Measurements from ENCODE around the gene ARSB.

ARSB gene

DNA sequence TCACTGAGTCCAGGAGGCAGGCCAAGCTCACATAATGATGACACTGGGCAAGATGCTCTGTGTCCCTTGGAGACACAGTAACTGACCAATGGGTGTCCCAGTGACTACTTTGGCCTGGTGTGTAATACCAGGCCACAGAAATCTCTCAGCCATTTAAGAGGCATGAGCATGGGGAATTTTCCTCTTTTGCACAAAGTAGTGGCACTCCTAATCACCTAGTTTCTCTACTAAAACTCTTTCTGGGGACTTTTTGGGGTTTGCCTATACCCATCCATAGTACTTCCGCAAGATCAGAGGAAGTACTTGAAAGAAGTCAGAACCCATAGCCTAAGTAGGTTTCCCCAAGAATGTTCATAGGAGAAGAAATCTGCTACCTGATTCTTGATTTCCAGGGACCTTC, 161.9 kb downstream of the ARSB start:
- no peak overlapping the region for H3K4me3 ChIP-seq (ENCODE audit: low read depth, low read length)
- H4K12ac ChIP-seq (ENCODE audit: low read depth, low read length), result no peak overlapping the region
- no peak overlapping the region for H3K18ac ChIP-seq (ENCODE audit: low read length)
- H2BK12ac ChIP-seq (ENCODE audit: low read length), result no peak overlapping the region
- H3K36me3 ChIP-seq (ENCODE audit: control insufficient read depth in 1 of 2, insufficient read depth in 2 of 2, low read length in 2 of 2), result no peaks in the 10 kb centered on the region
- WGBS (ENCODE audit: extremely low coverage, insufficient coverage, insufficient read length), result no CpG with 5 or more reads among the region's 1 CpG
- no peak overlapping the region for H2AFZ ChIP-seq (ENCODE audit: insufficient read depth, low read length, poor library complexity)
- no peak overlapping the region for H4K91ac ChIP-seq (ENCODE audit: low read depth, low read length)
- H3K79me1 ChIP-seq (ENCODE audit: low read length), result no peaks in the 10 kb centered on the region
- H3K27me3 ChIP-seq (ENCODE audit: insufficient read depth, low read length), result no peaks in the 10 kb centered on the region
- H3K23ac ChIP-seq (ENCODE audit: low read length), result no peak overlapping the region
- no peak overlapping the region for H2BK5ac ChIP-seq (ENCODE audit: low read depth, low read length, poor library complexity)
- H3K9ac ChIP-seq (ENCODE audit: low read length), result no peak overlapping the region
- H3K4ac ChIP-seq (ENCODE audit: low read depth, low read length), result no peak overlapping the region
- no peak for DNase-seq
- no peaks in the 10 kb centered on the region for H3K9me3 ChIP-seq (ENCODE audit: insufficient read depth, low read depth, low read length)
- no peak overlapping the region for H2BK120ac ChIP-seq (ENCODE audit: insufficient read depth, low read length, poor library complexity)
- no peak overlapping the region for H3K4me2 ChIP-seq (ENCODE audit: low read length)
- H3K27ac ChIP-seq (ENCODE audit: low read depth, low read length), result no peak overlapping the region
- H2AK5ac ChIP-seq (ENCODE audit: low read length), result no peak overlapping the region
- no peak overlapping the region for H4K8ac ChIP-seq (ENCODE audit: low read depth, low read length)
- H3K79me2 ChIP-seq (ENCODE audit: control insufficient read depth, insufficient read depth, low read length, poor library complexity), result no peaks in the 10 kb centered on the region
- no peak overlapping the region for H3K14ac ChIP-seq (ENCODE audit: low read length)
- no peaks in the 10 kb centered on the region for H3K4me1 ChIP-seq (ENCODE audit: control insufficient read depth in 1 of 2, insufficient read depth in 2 of 2, low read length in 2 of 2)

DNA sequence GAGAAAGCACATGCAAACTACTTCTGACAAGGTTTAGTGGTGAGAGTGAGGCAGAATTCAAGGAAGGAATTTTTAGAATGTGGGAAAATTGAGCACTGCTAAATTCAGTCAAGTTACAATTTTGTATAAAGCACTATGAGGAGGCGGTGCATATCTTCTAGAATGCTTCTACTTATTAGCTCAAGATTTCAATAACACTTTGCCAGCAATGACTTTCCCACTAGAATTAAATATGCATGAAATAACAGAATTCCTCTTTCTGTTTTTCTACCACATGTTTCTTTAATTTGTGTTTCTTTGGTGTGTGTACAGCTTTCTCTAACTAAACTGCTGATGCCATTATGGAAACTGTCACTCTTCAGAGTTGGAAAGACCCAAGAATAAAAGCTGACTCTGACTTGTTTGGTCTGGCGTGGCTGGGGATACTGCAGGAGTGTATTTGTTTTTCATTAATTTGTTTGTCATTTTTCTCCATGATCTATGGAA, 163.5 kb downstream of the ARSB start:
- Histone ChIP-seq H3K27me3 (ENCODE audit: insufficient read depth, low read length) (no peaks in the 10 kb centered on the region), H4K91ac (ENCODE audit: low read depth, low read length) (no peak overlapping the region), H2BK12ac (ENCODE audit: low read length) (no peak overlapping the region), H3K9ac (ENCODE audit: low read length) (no peak overlapping the region), H3K4me3 (ENCODE audit: low read depth, low read length) (no peak overlapping the region), H4K12ac (ENCODE audit: low read depth, low read length) (no peak overlapping the region), H3K4ac (ENCODE audit: low read depth, low read length) (no peak overlapping the region), H3K27ac (ENCODE audit: low read depth, low read length) (no peak overlapping the region), H3K14ac (ENCODE audit: low read length) (no peak overlapping the region), H4K8ac (ENCODE audit: low read depth, low read length) (no peak overlapping the region), H2AFZ (ENCODE audit: insufficient read depth, low read length, poor library complexity) (no peak overlapping the region), H3K79me1 (ENCODE audit: low read length) (no peaks in the 10 kb centered on the region), H3K36me3 (ENCODE audit: control insufficient read depth in 1 of 2, insufficient read depth in 2 of 2, low read length in 2 of 2) (no peaks in the 10 kb centered on the region), H3K9me3 (ENCODE audit: insufficient read depth, low read depth, low read length) (no peaks in the 10 kb centered on the region), H2AK5ac (ENCODE audit: low read length) (no peak overlapping the region), H3K23ac (ENCODE audit: low read length) (no peak overlapping the region), H3K18ac (ENCODE audit: low read length) (no peak overlapping the region), H3K79me2 (ENCODE audit: control insufficient read depth, insufficient read depth, low read length, poor library complexity) (no peaks in the 10 kb centered on the region), H2BK120ac (ENCODE audit: insufficient read depth, low read length, poor library complexity) (no peak overlapping the region), H2BK5ac (ENCODE audit: low read depth, low read length, poor library complexity) (no peak overlapping the region), H3K4me2 (ENCODE audit: low read length) (no peak overlapping the region), H3K4me1 (ENCODE audit: control insufficient read depth in 1 of 2, insufficient read depth in 2 of 2, low read length in 2 of 2) (no peaks in the 10 kb centered on the region)
- WGBS (ENCODE audit: extremely low coverage, insufficient coverage, insufficient read length), result no CpG with 5 or more reads among the region's 2 CpGs
- DNase-seq, result no peak

DNA sequence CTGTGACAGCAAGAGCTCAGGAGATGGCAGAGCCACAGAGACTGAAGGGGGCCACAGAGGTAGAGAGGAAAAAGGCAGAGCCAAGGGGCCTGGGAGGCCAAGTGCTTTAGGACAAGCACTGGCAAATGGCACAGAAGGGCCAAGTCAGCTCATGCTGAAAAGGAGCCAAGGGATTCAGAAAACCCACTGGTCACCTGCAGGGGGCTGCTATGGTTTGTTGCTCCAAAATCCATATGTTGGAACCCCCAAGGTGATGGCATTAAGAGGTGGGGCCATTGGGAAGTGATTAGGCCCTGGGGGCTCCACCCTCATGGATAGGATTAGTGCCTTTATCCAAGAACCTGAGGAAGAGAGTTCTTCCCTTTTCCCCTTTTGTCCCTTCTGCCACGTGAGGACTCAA, 165.4 kb downstream of the ARSB start:
- no peaks in the 10 kb centered on the region for H3K79me1 ChIP-seq (ENCODE audit: low read length)
- WGBS (ENCODE audit: extremely low coverage, insufficient coverage, insufficient read length), result no CpG with 5 or more reads among the region's 1 CpG
- H3K4me1 ChIP-seq (ENCODE audit: control insufficient read depth in 1 of 2, insufficient read depth in 2 of 2, low read length in 2 of 2), result no peaks in the 10 kb centered on the region
- no peak overlapping the region for H2BK5ac ChIP-seq (ENCODE audit: low read depth, low read length, poor library complexity)
- H4K91ac ChIP-seq (ENCODE audit: low read depth, low read length), result no peak overlapping the region
- no peak overlapping the region for H3K4me2 ChIP-seq (ENCODE audit: low read length)
- no peak overlapping the region for H2BK120ac ChIP-seq (ENCODE audit: insufficient read depth, low read length, poor library complexity)
- no peak overlapping the region for H3K9ac ChIP-seq (ENCODE audit: low read length)
- H3K27me3 ChIP-seq (ENCODE audit: insufficient read depth, low read length), result no peaks in the 10 kb centered on the region
- H3K4me3 ChIP-seq (ENCODE audit: low read depth, low read length), result no peak overlapping the region
- H3K79me2 ChIP-seq (ENCODE audit: control insufficient read depth, insufficient read depth, low read length, poor library complexity), result no peaks in the 10 kb centered on the region
- H3K36me3 ChIP-seq (ENCODE audit: control insufficient read depth in 1 of 2, insufficient read depth in 2 of 2, low read length in 2 of 2), result no peaks in the 10 kb centered on the region
- no peak overlapping the region for H4K8ac ChIP-seq (ENCODE audit: low read depth, low read length)
- H2BK12ac ChIP-seq (ENCODE audit: low read length), result no peak overlapping the region
- no peak overlapping the region for H3K4ac ChIP-seq (ENCODE audit: low read depth, low read length)
- H3K27ac ChIP-seq (ENCODE audit: low read depth, low read length), result no peak overlapping the region
- DNase-seq, result no peak
- no peak overlapping the region for H4K12ac ChIP-seq (ENCODE audit: low read depth, low read length)
- H2AFZ ChIP-seq (ENCODE audit: insufficient read depth, low read length, poor library complexity), result no peak overlapping the region
- H3K14ac ChIP-seq (ENCODE audit: low read length), result no peak overlapping the region
- no peak overlapping the region for H3K18ac ChIP-seq (ENCODE audit: low read length)
- no peak overlapping the region for H2AK5ac ChIP-seq (ENCODE audit: low read length)
- no peaks in the 10 kb centered on the region for H3K9me3 ChIP-seq (ENCODE audit: insufficient read depth, low read depth, low read length)
- no peak overlapping the region for H3K23ac ChIP-seq (ENCODE audit: low read length)

DNA sequence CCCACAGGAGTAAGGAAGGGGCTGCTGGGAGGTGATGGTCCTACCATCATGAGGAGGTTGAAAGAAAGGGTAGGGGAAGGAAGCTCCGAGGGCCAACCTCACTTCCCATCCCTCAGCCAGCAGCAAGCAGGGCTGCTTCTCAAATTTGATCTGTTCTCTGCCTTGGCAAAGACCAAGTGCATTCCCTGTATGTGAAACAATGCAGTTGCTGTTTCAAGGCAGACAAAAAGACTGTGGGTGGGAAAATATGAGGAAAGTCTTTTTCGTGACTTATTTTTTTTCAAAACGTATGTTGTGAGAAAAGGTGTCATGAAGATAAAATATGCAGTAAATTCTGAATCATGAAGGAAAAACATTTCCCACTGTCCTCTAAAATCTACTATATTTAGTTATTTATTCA, 165.9 kb downstream of the ARSB start:
- WGBS (ENCODE audit: extremely low coverage, insufficient coverage, insufficient read length), result no CpG with 5 or more reads among the region's 3 CpGs

More for the DNA sequence above, 165.9 kb downstream of the ARSB start:
- no peak overlapping the region for H3K4me2 ChIP-seq (ENCODE audit: low read length)
- H3K23ac ChIP-seq (ENCODE audit: low read length), result no peak overlapping the region
- no peak overlapping the region for H3K9ac ChIP-seq (ENCODE audit: low read length)
- H3K4me1 ChIP-seq (ENCODE audit: control insufficient read depth in 1 of 2, insufficient read depth in 2 of 2, low read length in 2 of 2), result no peaks in the 10 kb centered on the region
- H2BK5ac ChIP-seq (ENCODE audit: low read depth, low read length, poor library complexity), result no peak overlapping the region
- no peak overlapping the region for H2AK5ac ChIP-seq (ENCODE audit: low read length)
- H3K27me3 ChIP-seq (ENCODE audit: insufficient read depth, low read length), result no peaks in the 10 kb centered on the region
- DNase-seq, result no peak
- no peak overlapping the region for H2BK120ac ChIP-seq (ENCODE audit: insufficient read depth, low read length, poor library complexity)
- no peak overlapping the region for H2AFZ ChIP-seq (ENCODE audit: insufficient read depth, low read length, poor library complexity)
- no peaks in the 10 kb centered on the region for H3K79me2 ChIP-seq (ENCODE audit: control insufficient read depth, insufficient read depth, low read length, poor library complexity)
- no peaks in the 10 kb centered on the region for H3K79me1 ChIP-seq (ENCODE audit: low read length)
- no peaks in the 10 kb centered on the region for H3K9me3 ChIP-seq (ENCODE audit: insufficient read depth, low read depth, low read length)
- H3K18ac ChIP-seq (ENCODE audit: low read length), result no peak overlapping the region
- no peak overlapping the region for H3K4ac ChIP-seq (ENCODE audit: low read depth, low read length)
- no peaks in the 10 kb centered on the region for H3K36me3 ChIP-seq (ENCODE audit: control insufficient read depth in 1 of 2, insufficient read depth in 2 of 2, low read length in 2 of 2)
- no peak overlapping the region for H4K91ac ChIP-seq (ENCODE audit: low read depth, low read length)
- H3K27ac ChIP-seq (ENCODE audit: low read depth, low read length), result no peak overlapping the region
- no peak overlapping the region for H3K14ac ChIP-seq (ENCODE audit: low read length)
- H2BK12ac ChIP-seq (ENCODE audit: low read length), result no peak overlapping the region
- no peak overlapping the region for H4K12ac ChIP-seq (ENCODE audit: low read depth, low read length)
- no peak overlapping the region for H4K8ac ChIP-seq (ENCODE audit: low read depth, low read length)
- no peak overlapping the region for H3K4me3 ChIP-seq (ENCODE audit: low read depth, low read length)

Data from trophoblast cell (in vitro differentiated cells and primary cell).